ENCODE data around the gene LPAR1. TPM values are rescaled to one million over a fixed set of nuclear protein-coding genes. Genes with fewer than 3 reads are reported as not detected.
"Not testable (repeated sequence)": the region's sequence is repeated elsewhere in the genome, so short reads cannot be mapped to it uniquely, and the experiment has no call there.

The LPAR1 gene
- total RNA-seq, 1 experiment from 2014 or later, result 0.21 TPM

DNA sequence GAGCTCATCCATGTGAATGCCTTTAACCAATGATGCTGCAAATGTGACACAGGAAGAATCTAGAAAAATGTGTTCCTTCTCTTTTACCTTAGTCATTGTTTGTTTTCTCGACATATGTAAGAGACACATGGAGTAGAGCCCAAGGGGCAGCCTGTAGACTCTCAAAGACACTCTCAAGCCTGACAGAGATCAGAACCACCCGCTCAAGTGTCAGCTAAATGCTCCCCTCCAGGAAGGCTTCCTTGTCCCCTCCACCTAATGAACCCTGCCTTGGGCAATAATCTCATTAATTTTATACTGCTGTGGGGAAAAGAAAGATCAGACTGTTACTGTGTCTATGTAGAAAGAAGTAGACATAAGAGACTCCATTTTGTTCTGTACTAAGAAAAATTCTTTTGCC, 212.3 kb downstream of the LPAR1 start:
- Mint-ChIP-seq H3K4me3 (ENCODE audit: unreplicated experiment) (no peak overlapping the region), H3K36me3 (ENCODE audit: insufficient read depth, unreplicated experiment) (no peaks in the 10 kb centered on the region), H3K27me3 (ENCODE audit: insufficient read depth, unreplicated experiment) (no peaks in the 10 kb centered on the region), H3K9me3 (ENCODE audit: unreplicated experiment) (peaks cover 5% of the 10 kb centered on the region), H3K4me1 (ENCODE audit: insufficient read depth, unreplicated experiment) (no peaks in the 10 kb centered on the region), H3K27ac (ENCODE audit: low read depth, unreplicated experiment) (no peak overlapping the region)
- ChIA-PET POLR2A (no interaction called here), CTCF (no interaction called here)
- no TSS peak for BruUV-seq (replicated peaks)
- DNase-seq (ENCODE audit: unreplicated experiment), result no peak
- TF ChIP-seq, protein P1, sequence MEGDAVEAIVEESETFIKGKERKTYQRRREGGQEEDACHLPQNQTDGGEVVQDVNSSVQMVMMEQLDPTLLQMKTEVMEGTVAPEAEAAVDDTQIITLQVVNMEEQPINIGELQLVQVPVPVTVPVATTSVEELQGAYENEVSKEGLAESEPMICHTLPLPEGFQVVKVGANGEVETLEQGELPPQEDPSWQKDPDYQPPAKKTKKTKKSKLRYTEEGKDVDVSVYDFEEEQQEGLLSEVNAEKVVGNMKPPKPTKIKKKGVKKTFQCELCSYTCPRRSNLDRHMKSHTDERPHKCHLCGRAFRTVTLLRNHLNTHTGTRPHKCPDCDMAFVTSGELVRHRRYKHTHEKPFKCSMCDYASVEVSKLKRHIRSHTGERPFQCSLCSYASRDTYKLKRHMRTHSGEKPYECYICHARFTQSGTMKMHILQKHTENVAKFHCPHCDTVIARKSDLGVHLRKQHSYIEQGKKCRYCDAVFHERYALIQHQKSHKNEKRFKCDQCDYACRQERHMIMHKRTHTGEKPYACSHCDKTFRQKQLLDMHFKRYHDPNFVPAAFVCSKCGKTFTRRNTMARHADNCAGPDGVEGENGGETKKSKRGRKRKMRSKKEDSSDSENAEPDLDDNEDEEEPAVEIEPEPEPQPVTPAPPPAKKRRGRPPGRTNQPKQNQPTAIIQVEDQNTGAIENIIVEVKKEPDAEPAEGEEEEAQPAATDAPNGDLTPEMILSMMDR (IDR thresholded peaks at IDR 0.05; ENCODE audit: unreplicated experiment), result no peak
- intact Hi-C loops (cut with micrococcal nuclease), result no loop called here

DNA sequence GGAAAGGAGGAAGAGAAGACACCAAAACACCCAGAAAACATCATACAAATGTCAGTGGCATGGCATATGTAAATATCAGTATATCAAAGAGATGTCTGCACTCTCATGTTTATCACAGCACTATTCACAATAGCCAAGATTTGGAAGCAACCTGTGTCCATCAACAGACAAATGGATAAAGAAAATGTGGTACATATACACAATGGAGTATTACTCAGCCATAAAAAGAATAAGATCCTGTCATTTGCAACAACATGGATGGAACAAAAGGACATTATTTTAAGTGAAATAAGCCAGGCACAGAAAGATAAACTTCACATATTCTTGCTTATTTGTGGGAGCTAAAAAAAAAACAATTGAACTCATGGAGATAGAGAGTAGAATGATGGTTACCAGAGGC, 213.1 kb downstream of the LPAR1 start:
- H3K27me3 Mint-ChIP-seq (ENCODE audit: insufficient read depth, unreplicated experiment); H3K4me1 Mint-ChIP-seq (ENCODE audit: insufficient read depth, unreplicated experiment); CTCF ChIA-PET; DNase-seq (ENCODE audit: unreplicated experiment); H3K4me3 Mint-ChIP-seq (ENCODE audit: unreplicated experiment); H3K9me3 Mint-ChIP-seq (ENCODE audit: unreplicated experiment); H3K27ac Mint-ChIP-seq (ENCODE audit: low read depth, unreplicated experiment); BruUV-seq (replicated peaks); H3K36me3 Mint-ChIP-seq (ENCODE audit: insufficient read depth, unreplicated experiment); intact Hi-C loops (cut with micrococcal nuclease); POLR2A ChIA-PET: not testable (repeated sequence)
